Liver (tissue), 9 donors: ENCODE measurements around the gene SEMA5A. TPM values are rescaled to one million over a fixed set of nuclear protein-coding genes. Genes with fewer than 3 reads are reported as not detected.

Experiments
- DNase-seq: peaks from one replicate; pipeline ENCODE4 v3.0.0-alpha.2; 2017; ENCODE audit warnings: low spot score
- H3K27ac ChIP-seq, 2 donors: one replicate each; pipeline ENCODE4 v1.7.0; 2013; ENCODE audit warnings: inconsistent platforms in 2 of 2, low read length in 2 of 2, control low read depth in 1 of 2, low read depth in 1 of 2, mild to moderate bottlenecking in 1 of 2
- H3K27me3 ChIP-seq, 4 donors: one replicate each; pipeline versions ENCODE4 v1.6.1 to v1.7.0; 2013; ENCODE audit warnings: low read length in 3 of 4, inconsistent platforms in 1 of 4, mild to moderate bottlenecking in 1 of 4, moderate library complexity in 1 of 4; ENCODE audit not compliant: control insufficient read depth in 4 of 4, insufficient read depth in 4 of 4
- H3K36me3 ChIP-seq, 4 donors: one replicate each; pipeline versions ENCODE4 v1.6.1 to v1.7.0; 2013; ENCODE audit warnings: low read length in 3 of 4, mild to moderate bottlenecking in 3 of 4, low read depth in 1 of 4, moderate library complexity in 1 of 4; ENCODE audit not compliant: control insufficient read depth in 4 of 4, insufficient read depth in 3 of 4
- H3K4me1 ChIP-seq, 4 donors: one replicate each; pipeline versions ENCODE4 v1.6.1 to v1.7.0; 2013; ENCODE audit warnings: low read length in 3 of 4, mild to moderate bottlenecking in 3 of 4, moderate library complexity in 1 of 4; ENCODE audit not compliant: control insufficient read depth in 4 of 4, insufficient read depth in 4 of 4
- H3K4me3 ChIP-seq, 3 donors: one replicate each; pipeline versions ENCODE4 v1.6.1 to v1.7.0; 2013; ENCODE audit warnings: low read length in 3 of 3, control low read depth in 1 of 3, low read depth in 1 of 3, mild to moderate bottlenecking in 1 of 3
- H3K9ac ChIP-seq, 2 donors: one replicate each; pipeline ENCODE4 v1.7.0; 2013; ENCODE audit warnings: low read length in 2 of 2, mild to moderate bottlenecking in 2 of 2, moderate library complexity in 2 of 2, control low read depth in 1 of 2, low read depth in 1 of 2
- H3K9me3 ChIP-seq, 4 donors: one replicate each; pipeline versions ENCODE4 v1.6.1 to v1.7.0; 2013; ENCODE audit warnings: low read length in 3 of 4; ENCODE audit not compliant: control insufficient read depth in 4 of 4
- ATF3 ChIP-seq: IDR thresholded peaks from 2 replicates; pipeline ENCODE4 v1.6.1; 2016; ENCODE audit warnings: antibody characterized with exemption
- FOXA1 ChIP-seq: IDR thresholded peaks from 2 replicates; pipeline ENCODE4 v1.6.1; 2016; ENCODE audit warnings: antibody characterized with exemption
- FOXA2 ChIP-seq: IDR thresholded peaks from 2 replicates; pipeline ENCODE4 v1.6.1; 2016; ENCODE audit warnings: antibody characterized with exemption
- GABPA ChIP-seq, 2 donors: IDR thresholded peaks in 1 of 2; conservative IDR thresholded peaks in 1 of 2; 2 replicates each; pipeline ENCODE4 v1.6.1; 2016; ENCODE audit warnings: antibody characterized with exemption in 2 of 2, mild to moderate bottlenecking in 1 of 2, moderate library complexity in 1 of 2
- HNF4A ChIP-seq, 2 donors: conservative IDR thresholded peaks; 2 replicates each; pipeline ENCODE4 v1.6.1; 2016; ENCODE audit warnings: antibody characterized with exemption in 2 of 2, mild to moderate bottlenecking in 2 of 2
- HNF4G ChIP-seq: IDR thresholded peaks from 2 replicates; pipeline ENCODE4 v1.6.1; 2016; ENCODE audit warnings: antibody characterized with exemption
- MAX ChIP-seq: IDR thresholded peaks from 2 replicates; pipeline ENCODE4 v1.6.1; 2016; ENCODE audit warnings: antibody characterized with exemption
- NR2F2 ChIP-seq: IDR thresholded peaks from 2 replicates; pipeline ENCODE4 v1.6.1; 2016; ENCODE audit warnings: antibody characterized with exemption
- RAD21 ChIP-seq, 2 donors: IDR thresholded peaks; 2 replicates each; pipeline ENCODE4 v1.6.1; 2016; ENCODE audit warnings: antibody characterized with exemption in 2 of 2, mild to moderate bottlenecking in 2 of 2
- RXRA ChIP-seq, 2 donors: IDR thresholded peaks; 2 replicates each; pipeline ENCODE4 v1.6.1; 2017 to 2018; ENCODE audit warnings: antibody characterized with exemption in 2 of 2, mild to moderate bottlenecking in 1 of 2
- TAF1 ChIP-seq: conservative IDR thresholded peaks from 2 replicates; pipeline ENCODE4 v1.6.1; 2016; ENCODE audit warnings: antibody characterized with exemption, mild to moderate bottlenecking
- YY1 ChIP-seq: IDR thresholded peaks from 2 replicates; pipeline ENCODE4 v1.6.1; 2016; ENCODE audit warnings: antibody characterized with exemption, mild to moderate bottlenecking
- ZBTB33 ChIP-seq: IDR thresholded peaks from 2 replicates; pipeline ENCODE4 v1.6.1; 2016; ENCODE audit warnings: antibody characterized with exemption
- WGBS: extraction: QIAGEN DNeasy Blood & Tissue Kit; methylation state at CpG from one replicate; pipeline ENCODE4 v1.1.7; 2013; 5-methylcytosine and 5-hydroxymethylcytosine counted together
- polyA plus RNA-seq, 2 donors: library from polyadenylated mRNA; stranded (reverse) in 1 of 2; unstranded in 1 of 2; fragments of 200-250 nt in 1 of 2; fragments of >200 nt in 1 of 2; fragmentation: Nextera tagmentation in 1 of 2; extraction: Ambion mirVana in 1 of 2; gene quantifications; one replicate each; pipeline versions ENCODE4 v1.2.1 to v1.2.3, GENCODE V29; 2013 to 2015
- total RNA-seq, 2 donors: library from RNA; depleted of rRNA; stranded (reverse); fragments of >200 nt; gene quantifications; one replicate each; pipeline ENCODE4 v1.2.3, GENCODE V29; 2014
- donor health status: healthy.
- donor health status: healthy.
- donor health status: healthy.
- donor health status: healthy.
- donor health status: healthy.

Gene SEMA5A
- total and polyA plus RNA-seq, 4 donors: 1.1 to 5.8 (median 3.2) TPM

GRCh38 chr5:9438596-9439354 is 107.1 kb downstream of the SEMA5A start:
- H3K9ac ChIP-seq: no peak overlapping the region
- no peak for TF ChIP-seq RXRA (IDR thresholded peaks at IDR 0.05)
- no peak for TF ChIP-seq ATF3
- no peak for TF ChIP-seq GABPA (IDR thresholded peaks at IDR 0.05 in 1 of 2, conservative IDR thresholded peaks at IDR 0.05 in 1 of 2)
- TF ChIP-seq FOXA1: no peak
- TF ChIP-seq TAF1: no peak
- no peak for TF ChIP-seq FOXA2
- DNase-seq: no peak
- H3K36me3 ChIP-seq: peaks cover 0 to 2% (median 0%) of the 10 kb centered on the region in 4 donors
- WGBS: 77% methylated on average over 10 of the region's 10 CpGs
- H3K9me3 ChIP-seq: no peaks in the 10 kb centered on the region
- H3K4me1 ChIP-seq: no peaks in the 10 kb centered on the region
- H3K4me3 ChIP-seq: no peak overlapping the region
- H3K27ac ChIP-seq: no peak overlapping the region
- H3K27me3 ChIP-seq: no peaks in the 10 kb centered on the region

GRCh38 chr5:9437741-9438240 is 108.1 kb downstream of the SEMA5A start:
- no peaks in the 10 kb centered on the region for H3K9me3 ChIP-seq

GRCh38 chr5:9431496-9432258 is 114.2 kb downstream of the SEMA5A start:
- TF ChIP-seq FOXA2 (no peak), RXRA (IDR thresholded peaks at IDR 0.05) (peak; percentile 29 to 45), YY1 (peak; percentile 48), RAD21 (IDR thresholded peaks at IDR 0.05) (peak in 1 of 2 donors; percentile 11), NR2F2 (peak; percentile 65), FOXA1 (no peak), ATF3 (no peak), GABPA (IDR thresholded peaks at IDR 0.05 in 1 of 2, conservative IDR thresholded peaks at IDR 0.05 in 1 of 2) (no peak), HNF4G (no peak), HNF4A (conservative IDR thresholded peaks at IDR 0.05) (no peak)
- DNase-seq: no peak
- H3K9me3 ChIP-seq: no peaks in the 10 kb centered on the region
- H3K4me3 ChIP-seq: no peak overlapping the region
- no peak overlapping the region for H3K9ac ChIP-seq
- no peaks in the 10 kb centered on the region for H3K27me3 ChIP-seq
- WGBS: 28% methylated on average over 9 of the region's 9 CpGs
- peak overlapping the region; percentile 14 to 41 for H3K27ac ChIP-seq
- H3K4me1 ChIP-seq: peaks cover 0 to 14% (median 3%) of the 10 kb centered on the region in 4 donors
- no peaks in the 10 kb centered on the region for H3K36me3 ChIP-seq

More at GRCh38 chr5:9437741-9438240, 108.1 kb downstream of the SEMA5A start:
- no peak overlapping the region for H3K9ac ChIP-seq
- TF ChIP-seq MAX (no peak), RAD21 (IDR thresholded peaks at IDR 0.05) (no peak), ZBTB33 (no peak), HNF4G (no peak)
- no peak for DNase-seq
- no peak overlapping the region for H3K4me3 ChIP-seq
- H3K27me3 ChIP-seq: no peaks in the 10 kb centered on the region
- no peak overlapping the region for H3K27ac ChIP-seq
- 80% methylated on average over 5 of the region's 5 CpGs for WGBS
- H3K36me3 ChIP-seq: peaks cover 0 to 2% (median 0%) of the 10 kb centered on the region in 4 donors
- H3K4me1 ChIP-seq: no peaks in the 10 kb centered on the region
